ENCODE measurements around the gene CDH13.

CDH13 gene

GRCh38 chr16:83494459-83494858 is 867.7 kb downstream of the CDH13 start:
- TF ChIP-seq ISL1 (CRISPR knock-in tag; IDR thresholded peaks at IDR 0.05) = no peak
- no peak for TF ChIP-seq BACH2 (CRISPR knock-in tag; IDR thresholded peaks at IDR 0.05; ENCODE audit: borderline replicate concordance)
- TF ChIP-seq ARNTL (CRISPR knock-in tag; IDR thresholded peaks at IDR 0.05; ENCODE audit: borderline replicate concordance, low read depth) = no peak
- TF ChIP-seq ZC3H10 (CRISPR knock-in tag; IDR thresholded peaks at IDR 0.05) = no peak
- TF ChIP-seq TCF4 (CRISPR knock-in tag; IDR thresholded peaks at IDR 0.05; ENCODE audit: borderline replicate concordance) = no peak
- TF ChIP-seq, protein P1, sequence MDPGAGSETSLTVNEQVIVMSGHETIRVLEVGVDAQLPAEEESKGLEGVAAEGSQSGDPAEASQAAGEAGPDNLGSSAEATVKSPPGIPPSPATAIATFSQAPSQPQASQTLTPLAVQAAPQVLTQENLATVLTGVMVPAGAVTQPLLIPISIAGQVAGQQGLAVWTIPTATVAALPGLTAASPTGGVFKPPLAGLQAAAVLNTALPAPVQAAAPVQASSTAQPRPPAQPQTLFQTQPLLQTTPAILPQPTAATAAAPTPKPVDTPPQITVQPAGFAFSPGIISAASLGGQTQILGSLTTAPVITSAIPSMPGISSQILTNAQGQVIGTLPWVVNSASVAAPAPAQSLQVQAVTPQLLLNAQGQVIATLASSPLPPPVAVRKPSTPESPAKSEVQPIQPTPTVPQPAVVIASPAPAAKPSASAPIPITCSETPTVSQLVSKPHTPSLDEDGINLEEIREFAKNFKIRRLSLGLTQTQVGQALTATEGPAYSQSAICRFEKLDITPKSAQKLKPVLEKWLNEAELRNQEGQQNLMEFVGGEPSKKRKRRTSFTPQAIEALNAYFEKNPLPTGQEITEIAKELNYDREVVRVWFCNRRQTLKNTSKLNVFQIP (CRISPR knock-in tag; IDR thresholded peaks at IDR 0.05; ENCODE audit: borderline replicate concordance, low read depth) = no peak
- no peak for TF ChIP-seq TOX (CRISPR knock-in tag; IDR thresholded peaks at IDR 0.05; ENCODE audit: borderline replicate concordance)
- TF ChIP-seq CSDC2 (CRISPR knock-in tag; IDR thresholded peaks at IDR 0.05) = no peak
- no peak for TF ChIP-seq ZFP30 (CRISPR knock-in tag; IDR thresholded peaks at IDR 0.05)
- TF ChIP-seq ZNF565 (CRISPR knock-in tag; conservative IDR thresholded peaks at IDR 0.05; ENCODE audit: low read depth) = no peak
- TF ChIP-seq PPARA (CRISPR knock-in tag; IDR thresholded peaks at IDR 0.05; ENCODE audit: borderline replicate concordance) = no peak
- ATAC-seq = no peak

GRCh38 chr16:83501481-83501880 is 874.7 kb downstream of the CDH13 start:
- ATAC-seq = no peak
- no peak for TF ChIP-seq TOX (CRISPR knock-in tag; IDR thresholded peaks at IDR 0.05; ENCODE audit: borderline replicate concordance)
- no peak for TF ChIP-seq ARNTL (CRISPR knock-in tag; IDR thresholded peaks at IDR 0.05; ENCODE audit: borderline replicate concordance, low read depth)
- no peak for TF ChIP-seq CSDC2 (CRISPR knock-in tag; IDR thresholded peaks at IDR 0.05)
- TF ChIP-seq, protein P2, sequence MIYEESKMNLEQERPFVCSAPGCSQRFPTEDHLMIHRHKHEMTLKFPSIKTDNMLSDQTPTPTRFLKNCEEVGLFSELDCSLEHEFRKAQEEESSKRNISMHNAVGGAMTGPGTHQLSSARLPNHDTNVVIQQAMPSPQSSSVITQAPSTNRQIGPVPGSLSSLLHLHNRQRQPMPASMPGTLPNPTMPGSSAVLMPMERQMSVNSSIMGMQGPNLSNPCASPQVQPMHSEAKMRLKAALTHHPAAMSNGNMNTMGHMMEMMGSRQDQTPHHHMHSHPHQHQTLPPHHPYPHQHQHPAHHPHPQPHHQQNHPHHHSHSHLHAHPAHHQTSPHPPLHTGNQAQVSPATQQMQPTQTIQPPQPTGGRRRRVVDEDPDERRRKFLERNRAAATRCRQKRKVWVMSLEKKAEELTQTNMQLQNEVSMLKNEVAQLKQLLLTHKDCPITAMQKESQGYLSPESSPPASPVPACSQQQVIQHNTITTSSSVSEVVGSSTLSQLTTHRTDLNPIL (CRISPR knock-in tag; IDR thresholded peaks at IDR 0.05; ENCODE audit: low read depth) = no peak
- TF ChIP-seq, protein P1 (CRISPR knock-in tag; IDR thresholded peaks at IDR 0.05; ENCODE audit: borderline replicate concordance, low read depth) = no peak
- TF ChIP-seq CSRNP3 (CRISPR knock-in tag; IDR thresholded peaks at IDR 0.05) = no peak
- TF ChIP-seq ZNF565 (CRISPR knock-in tag; conservative IDR thresholded peaks at IDR 0.05; ENCODE audit: low read depth) = no peak
- no peak for TF ChIP-seq SNAI2 (CRISPR knock-in tag; IDR thresholded peaks at IDR 0.05)
- no peak for TF ChIP-seq ZNF8 (CRISPR knock-in tag; IDR thresholded peaks at IDR 0.05)
- no peak for TF ChIP-seq ZFP30 (CRISPR knock-in tag; IDR thresholded peaks at IDR 0.05)
- no peak for TF ChIP-seq BACH2 (CRISPR knock-in tag; IDR thresholded peaks at IDR 0.05; ENCODE audit: borderline replicate concordance)
- TF ChIP-seq, protein P3, sequence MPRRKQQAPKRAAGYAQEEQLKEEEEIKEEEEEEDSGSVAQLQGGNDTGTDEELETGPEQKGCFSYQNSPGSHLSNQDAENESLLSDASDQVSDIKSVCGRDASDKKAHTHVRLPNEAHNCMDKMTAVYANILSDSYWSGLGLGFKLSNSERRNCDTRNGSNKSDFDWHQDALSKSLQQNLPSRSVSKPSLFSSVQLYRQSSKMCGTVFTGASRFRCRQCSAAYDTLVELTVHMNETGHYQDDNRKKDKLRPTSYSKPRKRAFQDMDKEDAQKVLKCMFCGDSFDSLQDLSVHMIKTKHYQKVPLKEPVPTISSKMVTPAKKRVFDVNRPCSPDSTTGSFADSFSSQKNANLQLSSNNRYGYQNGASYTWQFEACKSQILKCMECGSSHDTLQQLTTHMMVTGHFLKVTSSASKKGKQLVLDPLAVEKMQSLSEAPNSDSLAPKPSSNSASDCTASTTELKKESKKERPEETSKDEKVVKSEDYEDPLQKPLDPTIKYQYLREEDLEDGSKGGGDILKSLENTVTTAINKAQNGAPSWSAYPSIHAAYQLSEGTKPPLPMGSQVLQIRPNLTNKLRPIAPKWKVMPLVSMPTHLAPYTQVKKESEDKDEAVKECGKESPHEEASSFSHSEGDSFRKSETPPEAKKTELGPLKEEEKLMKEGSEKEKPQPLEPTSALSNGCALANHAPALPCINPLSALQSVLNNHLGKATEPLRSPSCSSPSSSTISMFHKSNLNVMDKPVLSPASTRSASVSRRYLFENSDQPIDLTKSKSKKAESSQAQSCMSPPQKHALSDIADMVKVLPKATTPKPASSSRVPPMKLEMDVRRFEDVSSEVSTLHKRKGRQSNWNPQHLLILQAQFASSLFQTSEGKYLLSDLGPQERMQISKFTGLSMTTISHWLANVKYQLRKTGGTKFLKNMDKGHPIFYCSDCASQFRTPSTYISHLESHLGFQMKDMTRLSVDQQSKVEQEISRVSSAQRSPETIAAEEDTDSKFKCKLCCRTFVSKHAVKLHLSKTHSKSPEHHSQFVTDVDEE (CRISPR knock-in tag; IDR thresholded peaks at IDR 0.05) = no peak
- TF ChIP-seq ISL1 (CRISPR knock-in tag; IDR thresholded peaks at IDR 0.05) = no peak
- TF ChIP-seq TCF4 (CRISPR knock-in tag; IDR thresholded peaks at IDR 0.05; ENCODE audit: borderline replicate concordance) = no peak

DNA sequence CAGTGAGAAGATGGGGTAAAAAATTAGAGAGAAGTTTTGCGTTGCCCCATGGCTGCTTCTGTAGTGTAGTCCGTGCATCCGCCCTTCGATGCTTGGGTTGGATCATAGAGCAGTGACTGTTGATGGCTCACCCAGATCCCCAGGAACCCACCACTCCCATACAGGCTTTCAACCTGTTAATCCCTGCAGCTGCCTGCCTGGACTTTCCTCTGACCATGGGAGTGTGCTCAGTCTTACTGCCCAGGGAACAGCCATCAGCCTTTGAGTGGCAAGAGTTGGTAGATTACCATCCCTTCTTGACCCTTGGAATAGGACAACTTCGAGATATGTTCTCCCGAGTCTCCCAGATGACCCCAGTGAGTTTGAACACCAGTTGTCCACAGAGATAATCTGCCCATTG is 881.5 kb downstream of the CDH13 start:
- TF ChIP-seq RARB (CRISPR knock-in tag; IDR thresholded peaks at IDR 0.05) (no peak), ZNF70 (CRISPR knock-in tag; IDR thresholded peaks at IDR 0.05) (no peak), ZFP30 (CRISPR knock-in tag; IDR thresholded peaks at IDR 0.05) (no peak), SNAI2 (CRISPR knock-in tag; IDR thresholded peaks at IDR 0.05) (no peak), TCF4 (CRISPR knock-in tag; IDR thresholded peaks at IDR 0.05; ENCODE audit: borderline replicate concordance) (no peak), ISL1 (CRISPR knock-in tag; IDR thresholded peaks at IDR 0.05) (no peak), BACH2 (CRISPR knock-in tag; IDR thresholded peaks at IDR 0.05; ENCODE audit: borderline replicate concordance) (no peak), PATZ1 (CRISPR knock-in tag; IDR thresholded peaks at IDR 0.05; ENCODE audit: borderline replicate concordance) (no peak)
- TF ChIP-seq, protein P3 (CRISPR knock-in tag; IDR thresholded peaks at IDR 0.05) = no peak
- ATAC-seq = no peak

Data from SK-N-SH treated with all-trans-retinoic acid at 6 μM for 48 hours (cell line).